ENCODE data around the gene ACO1.
A peak's percentile ranks its signal among the peaks of the same experiment; 100 is the strongest.

The ACO1 gene

DNA sequence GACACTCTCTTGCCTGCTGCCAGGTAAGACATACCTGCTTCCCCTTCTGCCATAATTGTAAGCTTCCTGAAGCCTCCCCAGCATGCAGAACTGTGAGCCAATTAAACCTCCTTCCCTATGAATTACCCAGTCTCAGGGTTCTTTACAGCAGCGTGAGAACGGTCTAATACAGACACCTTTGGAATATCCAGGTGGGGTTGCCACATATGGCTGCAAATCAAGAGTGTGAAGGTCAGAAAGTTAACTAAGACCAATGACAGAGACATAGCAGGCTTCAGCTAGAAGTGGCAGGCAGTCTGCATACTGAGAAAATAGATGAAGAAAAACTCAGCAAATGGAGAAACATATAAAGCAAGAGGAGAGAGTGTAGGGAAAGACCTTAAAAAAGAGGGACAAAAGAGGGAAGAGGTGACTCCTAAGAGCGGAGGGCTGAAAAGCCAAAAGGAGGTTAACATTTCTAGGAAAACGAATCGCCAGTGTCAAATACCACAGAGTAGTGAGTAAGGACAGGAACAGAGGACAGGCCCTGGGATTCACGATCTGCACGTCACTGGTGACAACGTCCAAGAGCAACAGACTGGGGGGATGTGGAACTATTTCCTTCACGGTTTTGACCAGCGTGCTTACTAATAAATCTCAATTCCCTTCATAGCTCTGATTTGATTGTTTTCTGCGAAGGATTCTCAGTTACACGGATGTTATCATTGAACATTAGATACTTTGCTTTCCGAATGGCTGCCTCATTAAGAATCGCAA is 1.7 kb upstream of the ACO1 start:
- DNase-seq (ENCODE audit: low spot score) = no peak

DNA sequence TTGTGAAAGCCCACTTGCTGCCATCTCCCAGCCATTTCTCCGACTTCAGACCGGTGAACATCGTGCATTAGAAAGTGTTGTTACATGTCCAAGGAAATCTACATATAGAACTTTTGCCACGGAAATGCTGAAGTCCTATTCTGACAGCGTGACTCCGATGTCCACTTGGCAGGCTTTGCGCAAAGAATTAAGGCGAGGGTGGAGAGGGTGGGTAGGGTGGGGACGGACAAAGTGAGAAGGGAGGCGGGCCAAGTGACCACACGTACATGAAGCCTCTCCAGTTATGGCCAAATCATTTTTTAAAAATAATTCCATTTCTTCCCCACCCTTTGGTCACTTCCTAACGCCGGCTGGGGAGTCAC is 460 bp upstream of the ACO1 start:
- peak; percentile 11 for DNase-seq (ENCODE audit: low spot score)

DNA sequence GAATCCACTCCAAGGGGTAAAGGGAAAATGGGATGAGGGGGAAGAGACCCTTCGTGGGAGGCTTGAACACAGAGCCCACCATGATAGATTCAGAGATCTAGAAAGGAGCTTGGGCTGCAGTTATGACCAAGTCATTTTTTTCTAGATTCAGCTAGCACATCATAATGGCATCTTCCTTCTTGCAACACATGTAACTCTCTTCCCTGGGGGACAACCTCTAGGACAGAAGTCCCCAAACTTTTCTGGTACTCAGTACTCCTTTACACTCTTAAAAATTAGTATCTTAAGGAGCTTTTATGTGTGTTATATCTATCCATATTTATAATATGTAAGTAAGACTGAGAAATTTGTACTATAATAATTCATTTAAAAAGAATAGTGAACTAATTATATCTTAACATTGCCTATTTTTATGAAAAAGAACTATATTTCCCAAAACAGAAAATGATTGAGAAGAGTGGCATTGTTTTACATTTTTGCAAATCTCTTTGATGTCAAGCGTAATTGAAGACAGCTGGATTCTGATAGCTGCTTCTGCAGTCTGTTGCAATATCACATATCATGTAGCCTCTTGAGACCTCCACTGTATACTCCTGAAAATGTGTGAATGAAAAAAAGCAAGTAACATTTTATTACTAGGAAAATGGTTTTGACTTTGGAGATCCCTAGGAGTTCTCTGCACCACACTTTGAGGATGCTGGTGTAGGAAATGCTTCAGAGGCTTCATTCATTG is 875 bp downstream of the ACO1 start:
- peak; percentile 8 for DNase-seq (ENCODE audit: low spot score)

DNA sequence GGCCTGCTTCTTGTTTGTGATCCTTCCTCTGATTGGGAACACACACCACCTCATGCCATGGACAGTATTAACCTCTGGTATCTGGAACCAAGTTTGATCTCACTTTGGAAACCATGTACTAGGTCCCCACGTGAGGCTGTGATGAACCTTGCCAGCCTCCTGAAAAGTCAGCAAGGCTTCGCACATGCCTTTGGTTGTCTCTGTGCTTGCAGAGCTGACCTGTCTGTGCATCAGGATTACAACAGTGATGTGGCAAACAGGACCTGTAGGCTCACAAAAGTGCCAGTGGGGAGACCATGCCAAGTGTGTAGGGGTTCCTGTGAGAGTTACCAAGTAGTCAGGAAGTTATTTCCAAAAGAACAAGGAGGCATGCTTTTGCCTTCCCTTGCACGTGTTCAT is 1.4 kb downstream of the ACO1 start:
- no peak for DNase-seq (ENCODE audit: low spot score)

DNA sequence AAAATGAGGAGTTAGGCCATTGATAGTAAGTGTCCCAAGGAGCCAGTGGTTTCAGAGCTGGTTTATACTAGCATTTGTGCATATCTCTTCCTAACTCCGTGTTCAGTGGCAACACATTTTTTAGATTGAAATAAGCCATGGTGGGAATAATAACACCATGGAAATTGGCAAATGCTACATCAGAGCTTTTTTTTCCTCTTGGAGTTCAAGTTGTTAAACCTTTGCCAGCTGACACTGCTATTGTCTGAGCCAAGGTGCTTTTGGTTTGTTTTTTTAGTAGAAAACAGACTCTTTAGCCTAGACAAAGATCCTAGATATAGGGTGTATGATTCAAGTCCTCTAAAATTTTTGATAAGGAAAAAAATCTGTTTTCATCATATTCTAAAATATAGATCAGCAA is 2.8 kb downstream of the ACO1 start:
- DNase-seq (ENCODE audit: low spot score) = no peak

DNA sequence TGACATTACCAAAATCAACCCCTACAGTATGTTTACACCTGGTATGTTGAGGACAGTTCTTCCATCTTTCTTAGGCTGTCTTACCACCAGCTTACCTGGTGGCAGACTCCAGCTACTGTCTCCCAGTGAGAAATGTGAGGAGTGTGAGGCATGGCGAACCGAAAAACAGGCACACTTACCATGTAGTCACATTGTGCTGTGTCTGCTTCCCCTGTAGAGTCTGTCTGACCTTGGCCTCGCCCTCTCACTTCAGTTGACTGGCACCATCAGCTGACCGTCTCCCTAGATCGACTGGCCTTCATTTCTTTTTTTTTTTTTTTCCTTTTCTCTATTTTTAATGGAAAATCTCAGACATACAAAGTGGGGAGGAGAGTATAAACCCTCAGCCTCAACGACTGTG is 4.9 kb downstream of the ACO1 start:
- DNase-seq (ENCODE audit: low spot score) = no peak

DNA sequence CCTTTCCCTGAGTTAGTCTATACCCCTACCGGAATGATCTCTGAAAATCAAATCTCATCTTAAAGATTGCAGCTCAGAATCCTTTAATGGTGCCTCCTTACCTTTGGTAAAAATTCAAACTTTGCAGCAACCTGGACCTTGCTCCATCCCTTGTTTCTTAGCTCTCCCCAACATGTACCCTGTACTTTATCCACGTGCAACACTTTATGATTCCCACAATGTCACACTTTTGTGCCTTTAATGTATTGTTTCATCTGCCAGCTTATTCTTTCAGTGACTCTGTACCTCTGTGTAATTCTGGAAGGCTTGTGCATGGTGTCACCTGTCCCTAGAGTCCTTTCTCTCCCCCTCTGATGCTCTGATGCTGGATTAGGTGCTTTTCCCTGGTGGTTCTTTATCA is 9.5 kb downstream of the ACO1 start:
- no peak for DNase-seq (ENCODE audit: low spot score)

DNA sequence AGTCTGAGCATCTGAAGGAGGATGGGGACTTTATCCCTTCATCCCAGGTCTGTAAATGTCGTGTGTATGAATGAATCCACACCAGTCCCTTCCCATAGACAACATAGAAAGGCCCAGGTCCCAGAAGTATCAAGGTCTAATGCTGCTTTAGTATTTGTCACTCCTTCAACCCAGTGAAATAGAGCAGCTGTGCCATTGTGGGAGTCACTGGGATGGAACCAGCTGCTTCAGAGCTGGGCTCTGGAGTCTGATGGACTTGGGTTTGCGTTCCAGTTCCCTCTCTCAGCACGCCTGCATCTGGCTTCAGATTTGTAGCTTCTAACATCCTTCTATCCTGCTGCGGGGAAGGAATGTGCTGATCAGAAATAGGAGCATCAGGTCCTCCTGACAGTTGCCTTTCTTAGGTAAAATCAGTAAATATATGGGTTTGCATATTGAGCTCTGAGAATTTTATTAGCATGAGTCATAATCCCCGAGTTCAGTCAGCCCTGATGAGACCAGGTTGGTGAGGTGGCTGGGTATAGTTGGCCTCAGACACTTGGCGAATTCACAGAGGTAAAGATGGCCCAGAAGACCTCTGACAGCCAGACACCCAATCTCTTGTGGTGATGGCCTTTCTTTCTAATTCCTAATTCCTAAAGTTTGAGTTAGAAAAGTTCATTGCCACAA is 10.1 kb downstream of the ACO1 start:
- DNase-seq (ENCODE audit: low spot score) = no peak

DNA sequence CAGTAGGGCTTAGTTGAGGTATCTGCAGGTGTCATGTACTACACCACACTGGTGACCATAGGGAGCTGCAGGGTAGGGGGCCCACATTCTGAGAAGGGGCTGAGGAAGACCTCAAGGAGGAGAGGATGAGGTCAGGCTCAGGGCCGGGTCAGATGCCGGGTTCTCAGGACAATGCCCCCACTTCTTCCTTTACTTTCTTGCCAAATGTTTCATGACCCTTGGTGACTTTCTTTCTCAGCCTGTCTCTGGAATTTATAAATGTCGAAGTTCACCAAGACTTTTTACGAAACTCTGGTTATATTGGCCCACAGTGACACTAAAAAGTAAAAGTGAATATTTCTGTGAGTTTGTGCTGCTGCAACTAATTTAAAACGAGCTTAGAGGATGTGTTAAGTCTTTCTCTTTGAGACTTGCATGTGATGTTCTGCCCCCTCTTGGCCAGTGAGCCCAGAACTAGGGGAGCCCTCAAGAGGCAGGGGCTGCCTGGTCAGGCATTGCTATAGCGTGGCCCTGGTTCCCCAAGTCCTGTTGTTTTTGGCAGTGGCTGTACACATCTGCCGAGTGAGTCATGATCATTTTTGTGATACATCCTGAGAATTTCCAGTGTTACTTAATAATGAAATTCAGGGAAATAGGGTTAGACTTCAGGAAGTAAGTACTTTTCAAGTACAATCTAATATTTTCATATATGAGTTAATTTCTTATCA is 11.2 kb downstream of the ACO1 start:
- DNase-seq (ENCODE audit: low spot score) = no peak

DNA sequence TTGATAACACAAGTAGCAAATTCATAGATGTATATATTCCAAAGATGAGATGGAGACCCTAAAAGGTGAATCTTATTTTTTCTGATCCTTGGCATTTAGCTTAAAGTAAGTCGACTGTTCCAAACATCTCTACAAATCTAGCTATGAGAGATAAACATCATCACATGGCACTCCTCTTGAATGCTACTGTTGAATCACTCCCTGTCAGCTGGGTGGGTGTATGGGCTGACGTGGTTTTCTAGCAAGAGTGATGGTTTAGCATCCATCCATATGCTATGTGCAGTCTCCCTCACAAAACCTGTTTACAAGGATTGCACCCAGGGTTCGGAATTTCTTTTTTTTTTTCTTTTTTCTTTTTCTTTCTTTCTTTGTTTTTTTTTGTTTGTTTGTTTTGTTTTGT is 13.8 kb downstream of the ACO1 start:
- DNase-seq (ENCODE audit: low spot score) = no peak

DNA sequence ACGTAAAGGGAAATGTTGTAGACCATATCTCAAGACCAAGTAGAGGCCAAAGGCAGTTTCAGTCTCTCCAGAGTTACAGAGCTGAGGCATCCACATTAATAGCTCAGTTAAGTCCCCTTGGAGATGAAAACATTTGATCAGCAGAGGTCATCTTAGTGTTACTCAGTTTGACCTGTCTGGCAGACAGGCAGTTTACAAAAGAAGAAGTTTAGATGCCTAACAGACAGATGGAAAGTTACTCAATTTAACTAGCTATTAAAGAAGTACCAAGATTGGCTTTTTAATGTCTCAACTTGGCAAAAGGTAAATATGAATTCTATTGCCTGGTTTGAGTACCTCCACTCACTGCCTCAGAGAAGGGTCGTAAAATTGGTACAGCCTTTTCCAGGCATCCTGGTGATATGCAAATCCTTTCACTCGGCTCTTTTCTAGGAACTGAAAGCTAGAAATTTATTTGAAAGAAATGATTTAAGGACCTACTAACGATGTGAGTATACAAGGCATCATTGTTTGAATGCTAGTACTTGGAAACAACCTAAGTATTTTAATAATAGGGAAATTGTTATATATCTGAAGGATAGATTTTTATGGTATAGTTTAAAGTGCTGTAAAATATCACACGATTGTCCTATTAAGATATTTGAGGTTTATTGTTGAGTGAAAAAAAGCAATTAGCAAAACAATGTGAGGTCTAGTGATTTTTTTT is 14.8 kb downstream of the ACO1 start:
- DNase-seq (ENCODE audit: low spot score) = no peak

DNA sequence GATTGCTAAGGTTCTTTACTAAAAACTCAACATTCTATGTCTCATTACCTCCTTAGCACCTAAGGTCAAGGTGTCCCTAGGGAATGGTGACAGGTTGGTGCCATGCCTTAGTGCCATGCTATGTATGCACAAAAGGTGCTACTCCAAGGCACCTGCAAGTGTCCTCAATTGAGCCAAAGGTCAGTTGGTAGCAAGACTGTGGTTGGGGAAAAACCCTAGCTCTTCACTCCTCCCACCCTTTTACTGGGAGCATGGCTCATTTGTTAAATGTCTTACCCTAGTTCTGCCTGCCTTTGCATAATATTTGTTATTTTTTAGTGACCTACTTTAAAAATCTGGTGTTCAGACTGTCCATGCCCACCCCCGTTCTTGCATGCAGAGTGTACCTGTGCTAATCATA is 17.0 kb downstream of the ACO1 start:
- no peak for DNase-seq (ENCODE audit: low spot score)

DNA sequence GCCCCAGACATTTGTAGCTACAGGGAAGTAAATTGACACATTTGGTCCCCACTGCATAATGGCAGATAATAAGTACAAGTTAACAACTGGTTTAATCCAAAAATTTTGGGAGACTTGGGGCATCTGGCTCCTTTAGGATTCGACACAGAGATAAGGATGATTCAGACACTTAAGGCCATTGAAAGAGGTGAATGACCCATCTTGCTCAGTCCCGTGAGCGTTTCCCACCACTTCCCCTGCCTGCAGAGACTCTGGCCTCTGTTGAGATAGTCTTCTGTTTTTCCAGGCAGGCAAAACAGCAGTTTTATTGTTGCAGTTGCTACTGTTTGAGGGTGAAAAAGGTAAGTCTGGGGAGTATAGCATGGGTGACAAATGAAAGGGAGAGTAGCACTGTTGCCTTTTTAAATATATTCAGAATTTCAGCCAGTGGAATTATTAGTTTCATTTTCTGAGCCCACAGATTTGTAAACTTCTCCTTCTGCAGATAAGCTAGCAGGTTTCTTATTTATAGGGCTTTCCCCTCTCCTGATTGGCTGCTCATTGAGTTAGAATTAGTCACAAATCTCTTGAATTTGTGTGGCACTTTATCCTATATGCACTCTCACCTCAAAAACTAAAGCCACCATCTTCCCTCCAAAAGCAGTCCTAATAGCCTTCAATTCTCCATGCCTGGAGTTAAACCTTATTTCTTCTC is 19.3 kb downstream of the ACO1 start:
- DNase-seq (ENCODE audit: low spot score) = no peak

DNA sequence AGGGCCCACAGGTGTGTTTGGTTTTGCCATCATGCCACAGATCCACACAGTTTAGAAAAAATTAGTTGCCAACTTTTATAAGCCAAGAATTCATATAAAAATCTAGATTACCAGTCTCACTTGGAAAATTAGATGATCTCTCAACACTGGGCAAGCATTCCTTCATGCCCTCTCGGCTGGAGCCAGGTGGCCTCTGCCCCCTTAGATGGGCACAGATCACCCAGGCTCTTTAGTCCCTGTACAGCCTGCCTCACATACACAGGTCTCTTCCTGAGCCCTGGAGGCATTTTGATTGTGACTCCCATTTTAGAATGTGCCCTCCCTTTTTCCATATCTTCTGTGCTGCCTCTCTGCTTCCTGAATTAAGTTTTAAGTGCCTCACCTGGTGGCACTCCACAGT is 20.0 kb downstream of the ACO1 start:
- no peak for DNase-seq (ENCODE audit: low spot score)

DNA sequence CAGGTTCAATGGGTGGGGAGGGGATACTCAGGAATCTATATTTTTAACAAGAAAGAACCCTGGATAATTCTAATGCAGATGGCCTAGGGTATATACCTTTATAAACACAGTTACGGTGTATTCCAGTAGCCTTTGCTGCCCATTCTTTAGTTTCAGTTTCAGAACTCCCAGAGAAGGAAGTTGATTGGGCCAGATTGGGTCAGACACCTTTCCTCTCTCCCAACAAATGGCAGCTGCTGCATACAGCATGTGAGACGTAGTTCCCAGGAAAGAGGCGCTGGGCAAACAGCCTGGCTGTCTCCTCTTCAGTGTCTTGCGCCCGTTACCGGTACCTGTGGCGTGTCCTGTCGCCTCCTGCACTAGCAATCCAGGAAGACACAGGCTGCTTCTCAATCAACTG is 20.4 kb downstream of the ACO1 start:
- no peak for DNase-seq (ENCODE audit: low spot score)

DNA sequence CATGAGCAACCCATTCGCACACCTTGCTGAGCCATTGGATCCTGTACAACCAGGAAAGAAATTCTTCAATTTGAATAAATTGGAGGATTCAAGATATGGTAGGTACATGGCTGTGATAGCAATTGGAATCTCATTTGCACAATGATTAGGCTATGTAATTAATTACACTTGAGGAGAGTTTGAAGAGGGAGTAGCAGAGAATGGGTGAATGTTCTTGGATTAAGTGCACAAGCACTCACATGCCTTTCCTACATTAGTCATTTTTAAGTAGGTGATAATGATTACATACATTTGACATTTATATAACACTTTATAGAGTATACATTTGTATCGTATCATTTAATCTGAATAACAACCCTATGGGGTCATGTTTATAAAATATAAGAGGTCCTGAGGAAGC is 21.1 kb downstream of the ACO1 start:
- no peak for DNase-seq (ENCODE audit: low spot score)

DNA sequence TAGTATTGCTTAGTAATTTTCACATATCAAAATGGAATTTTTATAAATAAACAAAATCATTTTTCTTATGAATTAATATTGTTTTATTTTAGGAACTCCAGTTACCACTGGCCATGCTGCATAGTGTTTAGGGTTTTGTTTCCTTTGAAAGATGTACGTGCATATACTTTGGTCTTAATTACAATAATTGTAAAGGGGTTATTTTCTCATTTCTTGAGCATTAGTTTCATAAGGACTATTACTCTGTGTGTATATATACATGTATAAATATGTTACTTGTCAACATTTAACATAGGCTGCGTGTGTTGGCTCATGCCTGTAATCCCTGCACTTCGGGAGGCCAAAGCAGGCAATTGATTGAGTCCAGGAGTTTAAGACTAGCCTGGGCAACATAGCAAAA is 21.6 kb downstream of the ACO1 start:
- DNase-seq (ENCODE audit: low spot score) = no peak

DNA sequence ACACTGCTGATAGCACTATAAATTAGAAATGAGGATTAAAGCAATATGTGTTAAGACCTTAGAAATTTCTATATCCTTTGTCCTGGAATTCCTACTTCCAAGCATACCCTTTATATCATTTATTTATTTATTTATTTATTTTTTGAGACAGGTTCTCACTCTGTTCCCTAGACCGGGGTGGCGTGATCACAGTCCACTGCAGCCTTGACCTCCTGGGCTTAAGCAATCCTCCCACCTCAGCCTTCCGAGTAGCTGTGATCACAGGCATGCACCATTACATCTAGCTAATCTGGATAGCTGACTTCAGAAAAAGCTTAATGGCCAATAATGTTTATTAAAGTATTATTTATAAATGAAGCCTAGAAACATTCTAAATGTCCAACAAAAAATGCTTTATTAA is 27.3 kb downstream of the ACO1 start:
- no peak for DNase-seq (ENCODE audit: low spot score)

DNA sequence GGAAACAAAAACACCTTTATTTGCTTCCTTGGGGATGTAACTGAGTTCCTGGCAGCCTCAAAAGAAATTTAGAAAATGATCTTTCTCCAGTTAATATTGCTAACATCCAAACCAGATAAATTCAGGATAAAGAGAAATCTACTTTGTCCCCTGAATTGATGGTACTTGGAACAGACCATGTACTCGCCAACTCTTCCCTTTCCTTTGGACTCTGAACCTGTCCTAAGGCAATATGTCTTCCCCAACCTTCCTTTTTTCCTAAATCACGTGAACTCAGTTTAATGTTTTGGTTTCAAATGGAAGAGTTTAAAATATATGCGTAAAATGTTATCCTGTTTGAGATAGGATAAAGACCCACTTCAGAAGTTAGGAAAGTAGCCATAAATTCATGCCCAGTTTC is 28.0 kb downstream of the ACO1 start:
- no peak for DNase-seq (ENCODE audit: low spot score)

DNA sequence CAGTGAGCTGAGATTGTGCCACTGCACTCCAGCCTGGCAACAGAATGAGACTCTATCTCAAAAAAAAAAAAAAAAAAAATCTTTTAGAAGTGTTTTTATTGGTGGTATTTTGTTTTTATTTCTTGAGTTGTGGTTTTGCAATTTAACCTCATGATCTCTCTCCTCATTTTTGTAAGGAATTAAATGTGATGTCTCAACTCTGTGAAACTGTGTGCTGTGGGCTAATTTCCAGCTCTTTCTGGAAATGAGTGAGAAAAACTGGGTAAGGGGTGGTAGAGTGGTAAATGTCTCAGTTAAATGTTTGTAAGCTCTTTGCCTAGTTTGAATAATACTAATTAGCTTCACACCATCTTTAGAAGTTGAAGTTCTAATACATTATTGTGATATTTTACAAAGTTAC is 29.0 kb downstream of the ACO1 start:
- DNase-seq (ENCODE audit: low spot score) = no peak

DNA sequence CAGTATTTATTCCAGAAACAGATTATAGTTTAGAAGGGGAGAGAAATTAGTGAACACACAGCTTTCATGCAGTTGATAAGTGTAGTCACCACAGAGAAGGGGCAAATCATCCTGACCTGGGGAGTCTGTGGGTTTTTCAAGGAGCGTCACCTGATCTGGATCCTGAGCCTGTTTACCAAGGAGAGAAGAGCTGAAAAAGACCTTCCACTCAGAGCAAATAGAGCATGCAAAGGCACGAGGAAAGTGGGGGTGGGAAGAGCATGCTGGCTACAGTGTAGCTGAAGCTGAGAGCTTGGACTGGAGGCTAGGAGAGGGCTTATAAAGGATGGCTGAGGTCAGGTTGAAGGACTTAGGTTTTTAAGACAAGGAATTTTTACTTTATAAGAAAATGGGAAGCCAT is 30.4 kb downstream of the ACO1 start:
- no peak for DNase-seq (ENCODE audit: low spot score)

DNA sequence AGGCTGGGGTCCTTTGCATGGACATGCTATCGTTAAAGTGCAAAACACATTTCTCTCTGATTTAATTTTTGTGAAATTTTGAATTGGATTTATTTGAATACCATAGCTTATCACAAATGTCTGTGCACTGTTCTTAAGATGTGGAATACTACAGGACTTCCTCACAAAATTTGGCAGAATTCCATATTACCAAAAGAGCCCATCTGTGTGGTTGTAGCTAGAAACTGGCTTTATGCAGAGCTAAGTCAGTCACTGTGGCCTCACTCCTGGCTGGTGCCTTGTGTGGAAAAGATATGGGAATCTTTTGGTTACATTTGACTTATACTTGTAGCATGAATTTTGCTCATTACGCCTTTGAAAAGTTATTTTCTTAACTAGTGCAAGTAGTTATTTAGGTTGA is 35.5 kb downstream of the ACO1 start:
- no peak for DNase-seq (ENCODE audit: low spot score)

Data from SW480 (cell line).